Measurements from ENCODE around the gene LRRC8D. TPM values are rescaled to one million over a fixed set of nuclear protein-coding genes. Genes with fewer than 3 reads are reported as not detected.

LRRC8D gene
- polyA plus RNA-seq, 3 donors, result 28.0 to 43.8 (median 42.9) TPM

GRCh38 chr1:89950703-89951102 is 129.9 kb downstream of the LRRC8D start:
- no CpG with 5 or more reads among the region's 2 CpGs for WGBS (ENCODE audit: insufficient coverage)

GRCh38 chr1:89951766-89952604 is 131.2 kb downstream of the LRRC8D start:
- H4K20me1 ChIP-seq (ENCODE audit: insufficient read depth, low read length), result no peaks in the 10 kb centered on the region
- no peaks in the 10 kb centered on the region for H3K9me3 ChIP-seq (replicated peaks in 1 of 2; ENCODE audit: control insufficient read depth in 1 of 2, insufficient read depth in 1 of 2, low read length in 2 of 2)
- H3K4me3 ChIP-seq (replicated peaks in 1 of 3; ENCODE audit: low read depth in 2 of 3, low read length in 3 of 3), result no peak overlapping the region
- no peaks in the 10 kb centered on the region for H3K27me3 ChIP-seq (ENCODE audit: control insufficient read depth in 2 of 2, insufficient read depth in 2 of 2, low read length in 2 of 2)
- no peak overlapping the region for H3K4me2 ChIP-seq (replicated peaks; ENCODE audit: extremely low read depth, low read length, poor library complexity, severe bottlenecking)
- no CpG with 5 or more reads among the region's 5 CpGs for WGBS (ENCODE audit: insufficient coverage)
- H3K79me2 ChIP-seq (ENCODE audit: insufficient read depth, low read length), result no peaks in the 10 kb centered on the region
- H3K4me3 Mint-ChIP-seq, result no peak overlapping the region
- H3K36me3 ChIP-seq (replicated peaks in 1 of 2; ENCODE audit: control insufficient read depth in 1 of 2, insufficient read depth in 2 of 2, low read length in 2 of 2), result no peaks in the 10 kb centered on the region
- H2AFZ ChIP-seq (ENCODE audit: insufficient read depth, low read depth, low read length, poor library complexity, severe bottlenecking), result no peak overlapping the region
- H3K27ac Mint-ChIP-seq, result peak overlapping the region in 1 of 7 donors; percentile 41
- TF ChIP-seq CTCF (IDR thresholded peaks at IDR 0.05), result no peak
- no peak overlapping the region for H3K9ac ChIP-seq (ENCODE audit: insufficient read depth, low read length, poor library complexity, severe bottlenecking)
- intact Hi-C loops (cut with micrococcal nuclease), result no loop called here
- H3K9me3 Mint-ChIP-seq, result peaks cover 0 to 3% (median 0%) of the 10 kb centered on the region in 7 donors
- H3K36me3 Mint-ChIP-seq, result peaks cover 0 to 2% of the 10 kb centered on the region in 2 donors
- peaks cover 0 to 4% (median 0%) of the 10 kb centered on the region in 3 donors for H3K27me3 Mint-ChIP-seq (ENCODE audit: low read depth in 3 of 3)
- H3K4me1 ChIP-seq (ENCODE audit: control insufficient read depth in 1 of 2, insufficient read depth in 2 of 2, low read length in 2 of 2), result peaks cover 6 to 9% of the 10 kb centered on the region in 2 donors
- H3K27ac ChIP-seq (ENCODE audit: low read depth in 1 of 2, low read length in 2 of 2), result no peak overlapping the region
- H3K4me1 Mint-ChIP-seq, result peaks cover 13% of the 10 kb centered on the region
- DNase-seq, result peak in 1 of 3 donors; percentile 13

More at GRCh38 chr1:89950703-89951102, 129.9 kb downstream of the LRRC8D start:
- no peak overlapping the region for H3K27ac ChIP-seq (ENCODE audit: low read depth in 1 of 2, low read length in 2 of 2)
- intact Hi-C loops (cut with micrococcal nuclease), result no loop called here
- Mint-ChIP-seq H3K36me3 (no peaks in the 10 kb centered on the region), H3K27ac (no peak overlapping the region), H3K27me3 (ENCODE audit: low read depth in 3 of 3) (peaks cover 0 to 4% (median 0%) of the 10 kb centered on the region in 3 donors), H3K4me3 (no peak overlapping the region), H3K9me3 (peaks cover 0 to 3% (median 0%) of the 10 kb centered on the region in 7 donors), H3K4me1 (peaks cover 16% of the 10 kb centered on the region)
- H3K4me3 ChIP-seq (replicated peaks in 1 of 3; ENCODE audit: low read depth in 2 of 3, low read length in 3 of 3), result no peak overlapping the region
- peaks cover 4 to 16% of the 10 kb centered on the region in 2 donors for H3K4me1 ChIP-seq (ENCODE audit: control insufficient read depth in 1 of 2, insufficient read depth in 2 of 2, low read length in 2 of 2)
- no peaks in the 10 kb centered on the region for H3K36me3 ChIP-seq (replicated peaks in 1 of 2; ENCODE audit: control insufficient read depth in 1 of 2, insufficient read depth in 2 of 2, low read length in 2 of 2)
- no peak for TF ChIP-seq CTCF (IDR thresholded peaks at IDR 0.05)
- no peaks in the 10 kb centered on the region for H4K20me1 ChIP-seq (ENCODE audit: insufficient read depth, low read length)
- no peaks in the 10 kb centered on the region for H3K9me3 ChIP-seq (replicated peaks in 1 of 2; ENCODE audit: control insufficient read depth in 1 of 2, insufficient read depth in 1 of 2, low read length in 2 of 2)
- no peak for DNase-seq
- H3K27me3 ChIP-seq (ENCODE audit: control insufficient read depth in 2 of 2, insufficient read depth in 2 of 2, low read length in 2 of 2), result no peaks in the 10 kb centered on the region
- H3K9ac ChIP-seq (ENCODE audit: insufficient read depth, low read length, poor library complexity, severe bottlenecking), result no peak overlapping the region
- no peak overlapping the region for H2AFZ ChIP-seq (ENCODE audit: insufficient read depth, low read depth, low read length, poor library complexity, severe bottlenecking)
- H3K4me2 ChIP-seq (replicated peaks; ENCODE audit: extremely low read depth, low read length, poor library complexity, severe bottlenecking), result no peak overlapping the region
- H3K79me2 ChIP-seq (ENCODE audit: insufficient read depth, low read length), result no peaks in the 10 kb centered on the region
